Effector memory CD8-positive, alpha-beta T cell (primary cell): ENCODE results near the gene HLA-E.
"Not testable (repeated sequence)": the region's sequence is repeated elsewhere in the genome, so short reads cannot be mapped to it uniquely, and the experiment has no call there.

Experiments used
- ATAC-seq: fragments of 150-1000 bp; cut with Tn5 transposase; replicated peaks from 2 replicates; pipeline ENCODE4 v1.10.0; 2021; ENCODE audit warnings: mild to moderate bottlenecking, moderate library complexity
- DNase-seq, 3 experiments: peaks; one replicate each; pipeline ENCODE4 v3.0.0; 2021
- H3K27ac Mint-ChIP-seq, 2 donors: one replicate each; pipeline ENCODE4 v1.8.0; 2022; ENCODE audit warnings: mild to moderate bottlenecking in 2 of 2, mixed read lengths in 2 of 2, moderate library complexity in 2 of 2
- H3K27me3 Mint-ChIP-seq, 2 donors: one replicate each; pipeline ENCODE4 v1.8.0; 2022; ENCODE audit warnings: mixed read lengths in 2 of 2
- H3K36me3 Mint-ChIP-seq: one replicate; pipeline ENCODE4 v1.8.0; 2022; ENCODE audit warnings: mild to moderate bottlenecking, moderate library complexity, mixed read lengths; ENCODE audit not compliant: insufficient read depth
- H3K4me1 Mint-ChIP-seq, 2 donors: one replicate each; pipeline ENCODE4 v1.8.0; 2022; ENCODE audit warnings: low read depth in 2 of 2, mixed read lengths in 2 of 2
- H3K4me3 Mint-ChIP-seq, 2 donors: one replicate each; pipeline ENCODE4 v1.8.0; 2022; ENCODE audit warnings: mild to moderate bottlenecking in 2 of 2, mixed read lengths in 2 of 2, moderate library complexity in 2 of 2
- H3K9me3 Mint-ChIP-seq, 2 donors: one replicate each; pipeline ENCODE4 v1.8.0; 2022; ENCODE audit warnings: mixed read lengths in 2 of 2

HLA-E gene

GRCh38 chr6:30488697-30489080 lies 620 bp upstream of the HLA-E start:
- not testable (repeated sequence) for ATAC-seq, H3K9me3 Mint-ChIP-seq, H3K27me3 Mint-ChIP-seq, DNase-seq
- H3K27ac Mint-ChIP-seq = peak overlapping the region; percentile 99 to 100
- H3K4me1 Mint-ChIP-seq = peaks cover 33 to 38% of the 10 kb centered on the region in 2 donors
- peaks cover 50% of the 10 kb centered on the region for H3K36me3 Mint-ChIP-seq
- peak overlapping the region; percentile 92 to 99 for H3K4me3 Mint-ChIP-seq

- Mint-ChIP-seq H3K4me3 (peak overlapping the region; percentile 92 to 99), H3K27ac (peak overlapping the region; percentile 99 to 100), H3K9me3 (no peaks in the 10 kb centered on the region), H3K4me1 (peaks cover 49 to 50% of the 10 kb centered on the region in 2 donors), H3K36me3 (peaks cover 66% of the 10 kb centered on the region), H3K27me3 (no peaks in the 10 kb centered on the region)
- DNase-seq (peak; percentile 67 to 72 (median 70)), ATAC-seq (peak; percentile 49)
These were observed 942 bp downstream of the HLA-E start for GRCh38 chr6:30490026-30490876.

GRCh38 chr6:30491291-30491953 lies 2.1 kb downstream of the HLA-E start:
- ATAC-seq, H3K9me3 Mint-ChIP-seq, H3K27me3 Mint-ChIP-seq, DNase-seq: not testable (repeated sequence)
- peaks cover 73% of the 10 kb centered on the region for H3K36me3 Mint-ChIP-seq
- peak overlapping the region; percentile 92 to 99 for H3K4me3 Mint-ChIP-seq
- peak overlapping the region; percentile 77 to 100 for H3K27ac Mint-ChIP-seq
- peaks cover 60% of the 10 kb centered on the region in 2 donors for H3K4me1 Mint-ChIP-seq

- DNase-seq (peak in 1 of 3 experiments; percentile 25), ATAC-seq (peak; percentile 1)
- Mint-ChIP-seq H3K4me1 (peaks cover 61 to 68% of the 10 kb centered on the region in 2 donors), H3K27me3 (no peaks in the 10 kb centered on the region), H3K27ac (peak overlapping the region; percentile 77 to 100), H3K36me3 (peaks cover 73% of the 10 kb centered on the region), H3K9me3 (no peaks in the 10 kb centered on the region), H3K4me3 (peak overlapping the region; percentile 92 to 99)
These were observed 3.0 kb downstream of the HLA-E start for GRCh38 chr6:30491991-30492952.

GRCh38 chr6:30493643-30494250 lies 4.4 kb downstream of the HLA-E start:
- Mint-ChIP-seq H3K4me1 (peaks cover 61 to 69% of the 10 kb centered on the region in 2 donors), H3K9me3 (no peaks in the 10 kb centered on the region), H3K27ac (peak overlapping the region; percentile 77 to 100), H3K4me3 (peak overlapping the region; percentile 92 to 99), H3K36me3 (peaks cover 75% of the 10 kb centered on the region), H3K27me3 (no peaks in the 10 kb centered on the region)
- DNase-seq (peak in 1 of 3 experiments; percentile 54), ATAC-seq (peak; percentile 7)

GRCh38 chr6:30494291-30494861 lies 5.1 kb downstream of the HLA-E start:
- Mint-ChIP-seq H3K4me1 (peaks cover 56 to 63% of the 10 kb centered on the region in 2 donors), H3K4me3 (peak overlapping the region; percentile 92 to 99), H3K27me3 (no peaks in the 10 kb centered on the region), H3K9me3 (no peaks in the 10 kb centered on the region), H3K27ac (peak overlapping the region; percentile 77 to 100), H3K36me3 (peaks cover 69% of the 10 kb centered on the region)
- DNase-seq = peak in 1 of 3 experiments; percentile 31
- ATAC-seq = peak; percentile 14

- H3K27me3 Mint-ChIP-seq, DNase-seq, H3K9me3 Mint-ChIP-seq, ATAC-seq: not testable (repeated sequence)
- H3K27ac Mint-ChIP-seq = peak overlapping the region; percentile 77 to 100
- H3K4me3 Mint-ChIP-seq = peak overlapping the region; percentile 92 to 99
- peaks cover 56 to 63% of the 10 kb centered on the region in 2 donors for H3K4me1 Mint-ChIP-seq
- peaks cover 62% of the 10 kb centered on the region for H3K36me3 Mint-ChIP-seq
These were observed 5.8 kb downstream of the HLA-E start for GRCh38 chr6:30495060-30495459.

GRCh38 chr6:30495993-30496392 lies 6.7 kb downstream of the HLA-E start:
- Mint-ChIP-seq H3K4me3 (no peak overlapping the region), H3K36me3 (peaks cover 56% of the 10 kb centered on the region), H3K9me3 (no peaks in the 10 kb centered on the region), H3K27me3 (no peaks in the 10 kb centered on the region), H3K27ac (peak overlapping the region; percentile 77), H3K4me1 (peaks cover 52 to 62% of the 10 kb centered on the region in 2 donors)
- no peak for DNase-seq
- ATAC-seq = no peak

- H3K4me3 Mint-ChIP-seq, H3K27me3 Mint-ChIP-seq, DNase-seq, H3K9me3 Mint-ChIP-seq, ATAC-seq: not testable (repeated sequence)
- H3K36me3 Mint-ChIP-seq = peaks cover 44% of the 10 kb centered on the region
- peak overlapping the region; percentile 63 to 77 for H3K27ac Mint-ChIP-seq
- H3K4me1 Mint-ChIP-seq = peaks cover 43 to 53% of the 10 kb centered on the region in 2 donors
These were observed 7.9 kb downstream of the HLA-E start for GRCh38 chr6:30497261-30497599.

GRCh38 chr6:30497714-30498113 lies 8.4 kb downstream of the HLA-E start:
- H3K4me3 Mint-ChIP-seq = no peak overlapping the region
- peaks cover 38 to 48% of the 10 kb centered on the region in 2 donors for H3K4me1 Mint-ChIP-seq
- no peaks in the 10 kb centered on the region for H3K9me3 Mint-ChIP-seq
- no peak overlapping the region for H3K27ac Mint-ChIP-seq
- no peaks in the 10 kb centered on the region for H3K27me3 Mint-ChIP-seq
- DNase-seq (no peak), ATAC-seq (no peak)
- peaks cover 39% of the 10 kb centered on the region for H3K36me3 Mint-ChIP-seq

GRCh38 chr6:30498705-30499104 lies 9.4 kb downstream of the HLA-E start:
- ATAC-seq, H3K27me3 Mint-ChIP-seq, H3K9me3 Mint-ChIP-seq, DNase-seq, H3K27ac Mint-ChIP-seq, H3K4me3 Mint-ChIP-seq: not testable (repeated sequence)
- Mint-ChIP-seq H3K4me1 (peaks cover 30 to 40% of the 10 kb centered on the region in 2 donors), H3K36me3 (peaks cover 29% of the 10 kb centered on the region)
